Left ventricle myocardium inferior (tissue), 1 donor: ENCODE data around the gene FAM110D. TPM values are rescaled to one million over a fixed set of nuclear protein-coding genes. Genes with fewer than 3 reads are reported as not detected.

Source experiments
- DNase-seq: peaks from one replicate; pipeline ENCODE4 v3.0.0-alpha.2; 2020
- H3K27ac ChIP-seq: fragments of 200-600 bp; replicated peaks from 2 replicates; pipeline ENCODE4 v1.8.0; 2021
- H3K27me3 ChIP-seq: fragments of 200-600 bp; 2 replicates; pipeline ENCODE4 v1.8.0; 2021; ENCODE audit warnings: low read depth
- H3K36me3 ChIP-seq: fragments of 200-600 bp; 2 replicates; pipeline ENCODE4 v1.8.0; 2021
- H3K4me1 ChIP-seq: fragments of 200-600 bp; 2 replicates; pipeline ENCODE4 v1.8.0; 2021
- H3K4me3 ChIP-seq: fragments of 200-600 bp; 2 replicates; pipeline ENCODE4 v1.8.0; 2021; ENCODE audit warnings: mild to moderate bottlenecking, moderate library complexity
- H3K9me3 ChIP-seq: fragments of 200-600 bp; replicated peaks from 2 replicates; pipeline ENCODE4 v1.8.0; 2021
- intact Hi-C: fragments of 100-400 bp; cut with micrococcal nuclease; formaldehyde crosslinking; loops from one replicate; pipeline ENCODE4 v1.11.0; 2022
- total RNA-seq: library from RNA; stranded (reverse); fragmentation: NEBNext Ultra II Directional; extraction: Animal tissue kit (Norgen Biotek cat#: 25700); gene quantifications from one replicate; pipeline ENCODE4 v1.2.1, GENCODE V29; 2021
- TF ChIP-seq, protein P1 (sequence below): fragments of 200-600 bp; IDR thresholded peaks from 2 replicates; pipeline ENCODE4 v1.8.0; 2021; ENCODE audit warnings: antibody characterized with exemption, mild to moderate bottlenecking, borderline replicate concordance
- donor health status: DM: no; HTN: yes; CAD: no; lungs with severe emphysema.

FAM110D gene
- total RNA-seq, 1 donor from 2014 or later: 3.1 TPM

DNA sequence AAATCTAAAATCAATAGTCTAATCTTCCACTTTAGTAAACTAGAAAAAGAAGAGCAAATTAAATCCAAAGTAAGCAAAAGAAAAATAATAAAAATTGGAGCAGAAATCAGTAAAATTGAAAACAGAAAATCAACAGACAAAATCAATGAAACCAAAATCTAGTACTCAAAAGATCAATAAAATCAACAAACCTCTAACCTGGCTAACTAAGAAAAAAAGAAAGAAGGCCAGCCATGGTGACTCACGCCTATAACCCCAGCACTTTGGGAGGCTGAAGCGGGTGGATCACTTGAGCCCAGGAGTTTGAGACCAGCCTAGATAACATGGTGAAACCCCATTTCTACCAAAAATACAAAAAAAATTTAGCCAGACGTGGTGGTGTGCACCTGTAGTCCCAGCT is 24.4 kb upstream of the FAM110D start:
- no peaks in the 10 kb centered on the region for H3K27me3 ChIP-seq
- H3K4me3 ChIP-seq: no peak overlapping the region
- no peak for DNase-seq
- H3K27ac ChIP-seq: no peak overlapping the region
- no peaks in the 10 kb centered on the region for H3K4me1 ChIP-seq
- intact Hi-C loops: no loop called here
- no peaks in the 10 kb centered on the region for H3K36me3 ChIP-seq
- TF ChIP-seq, protein P1, sequence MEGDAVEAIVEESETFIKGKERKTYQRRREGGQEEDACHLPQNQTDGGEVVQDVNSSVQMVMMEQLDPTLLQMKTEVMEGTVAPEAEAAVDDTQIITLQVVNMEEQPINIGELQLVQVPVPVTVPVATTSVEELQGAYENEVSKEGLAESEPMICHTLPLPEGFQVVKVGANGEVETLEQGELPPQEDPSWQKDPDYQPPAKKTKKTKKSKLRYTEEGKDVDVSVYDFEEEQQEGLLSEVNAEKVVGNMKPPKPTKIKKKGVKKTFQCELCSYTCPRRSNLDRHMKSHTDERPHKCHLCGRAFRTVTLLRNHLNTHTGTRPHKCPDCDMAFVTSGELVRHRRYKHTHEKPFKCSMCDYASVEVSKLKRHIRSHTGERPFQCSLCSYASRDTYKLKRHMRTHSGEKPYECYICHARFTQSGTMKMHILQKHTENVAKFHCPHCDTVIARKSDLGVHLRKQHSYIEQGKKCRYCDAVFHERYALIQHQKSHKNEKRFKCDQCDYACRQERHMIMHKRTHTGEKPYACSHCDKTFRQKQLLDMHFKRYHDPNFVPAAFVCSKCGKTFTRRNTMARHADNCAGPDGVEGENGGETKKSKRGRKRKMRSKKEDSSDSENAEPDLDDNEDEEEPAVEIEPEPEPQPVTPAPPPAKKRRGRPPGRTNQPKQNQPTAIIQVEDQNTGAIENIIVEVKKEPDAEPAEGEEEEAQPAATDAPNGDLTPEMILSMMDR: no peak
- no peaks in the 10 kb centered on the region for H3K9me3 ChIP-seq

DNA sequence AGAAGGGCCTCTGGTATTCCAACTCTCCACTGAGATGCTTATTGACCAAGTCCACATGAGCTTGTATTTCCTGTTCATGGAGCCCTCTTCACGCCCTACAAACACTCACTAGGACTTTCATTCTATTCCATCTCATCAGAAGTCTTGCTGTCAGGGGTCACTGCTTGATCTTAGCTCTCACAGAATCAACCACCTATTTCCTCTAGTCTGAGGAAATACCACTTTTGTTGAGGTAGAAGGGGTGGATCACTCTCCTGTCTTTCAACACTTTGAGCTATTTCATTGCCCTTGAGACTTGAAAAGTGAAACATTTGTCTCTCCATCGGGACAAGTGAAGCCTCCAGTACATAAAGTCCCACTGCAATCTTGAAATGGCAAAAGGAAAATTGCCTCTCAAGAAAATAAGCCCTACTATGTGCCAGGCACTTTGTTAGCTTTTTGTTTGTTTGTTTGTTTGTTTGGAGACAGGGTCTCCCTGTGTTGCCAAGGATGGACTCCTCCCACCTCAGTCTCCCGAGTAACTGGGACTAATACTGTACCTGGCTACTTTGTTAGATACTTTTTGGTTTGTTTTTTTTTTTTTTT is 19.8 kb upstream of the FAM110D start:
- H3K9me3 ChIP-seq: no peaks in the 10 kb centered on the region
- DNase-seq: no peak
- TF ChIP-seq, protein P1: no peak
- H3K27ac ChIP-seq: no peak overlapping the region
- H3K36me3 ChIP-seq: no peaks in the 10 kb centered on the region
- no peaks in the 10 kb centered on the region for H3K27me3 ChIP-seq
- no peak overlapping the region for H3K4me3 ChIP-seq
- intact Hi-C loops: no loop called here
- H3K4me1 ChIP-seq: no peaks in the 10 kb centered on the region

DNA sequence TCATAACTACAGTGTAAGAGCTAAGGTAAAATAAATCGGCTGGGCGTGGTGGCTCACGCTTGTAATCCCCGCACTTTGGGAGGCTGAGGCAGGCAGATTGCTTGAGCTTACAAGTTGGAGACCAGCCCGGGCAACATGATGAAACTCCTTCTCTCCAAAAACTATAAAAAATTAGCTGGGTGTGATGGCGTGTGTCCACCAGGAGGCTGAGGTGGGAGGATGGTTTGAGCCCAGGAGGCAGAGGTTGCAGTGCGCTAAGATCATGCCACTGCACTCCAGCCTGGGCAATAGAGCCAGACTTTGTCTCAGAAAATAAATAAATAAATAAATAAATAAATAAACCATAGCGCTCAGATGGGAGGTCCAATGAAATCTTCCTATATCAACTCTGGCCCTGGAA is 16.7 kb upstream of the FAM110D start:
- TF ChIP-seq, protein P1: no peak
- intact Hi-C loops: loop anchor here (2.0 kb wide), 1 partner anchor 37 kb away; no protein-coding TSS in a partner anchor
- no peak overlapping the region for H3K4me3 ChIP-seq
- no peak overlapping the region for H3K27ac ChIP-seq
- DNase-seq: no peak
- H3K27me3 ChIP-seq: no peaks in the 10 kb centered on the region
- no peaks in the 10 kb centered on the region for H3K36me3 ChIP-seq
- no peaks in the 10 kb centered on the region for H3K9me3 ChIP-seq
- peaks cover 11% of the 10 kb centered on the region for H3K4me1 ChIP-seq

DNA sequence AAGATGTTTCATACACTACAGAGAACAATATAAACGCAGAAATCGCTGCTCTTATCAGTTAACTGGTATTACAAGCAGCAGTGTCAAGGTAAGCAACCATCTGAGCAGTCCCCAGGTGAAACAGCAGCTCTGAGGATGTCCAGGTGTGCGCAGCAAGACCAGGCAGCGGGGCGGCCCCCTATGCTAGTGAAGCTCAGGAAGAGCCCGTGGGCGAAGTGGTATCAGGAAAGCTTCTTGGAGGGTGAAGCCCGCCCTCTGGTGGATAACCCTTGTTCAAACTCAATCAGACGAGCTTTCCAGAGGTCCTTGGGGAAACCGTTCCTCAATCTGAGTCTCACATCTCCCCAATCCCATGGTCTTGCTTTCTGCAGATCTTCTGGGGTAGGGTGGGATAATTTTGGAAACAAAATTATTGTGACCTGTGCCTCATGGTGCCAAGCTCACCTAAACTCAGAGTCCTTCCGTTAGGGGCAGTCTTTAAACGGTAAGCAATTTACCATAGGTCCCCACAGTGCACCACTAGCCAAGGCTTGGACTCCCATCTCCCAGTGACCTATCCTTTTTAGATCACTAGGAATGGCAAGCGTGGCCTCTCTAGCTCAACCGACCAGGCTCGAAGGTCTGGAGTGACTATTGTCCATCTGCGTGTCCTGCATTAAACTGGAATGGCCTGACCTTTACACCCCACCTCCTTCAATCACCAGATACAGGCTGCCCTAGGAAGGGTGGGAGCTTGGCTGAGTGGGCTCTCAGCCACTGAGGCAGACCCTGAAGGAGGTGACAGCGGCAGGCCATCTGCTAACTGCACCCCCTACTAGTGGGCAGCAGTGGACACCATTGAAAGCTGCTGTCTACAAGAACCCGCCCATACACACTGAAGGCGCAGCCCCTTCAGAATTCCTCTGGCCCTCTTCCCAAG is 13.6 kb upstream of the FAM110D start:
- no peaks in the 10 kb centered on the region for H3K27me3 ChIP-seq
- no peaks in the 10 kb centered on the region for H3K9me3 ChIP-seq
- TF ChIP-seq, protein P1: peak; percentile 86
- H3K27ac ChIP-seq: no peak overlapping the region
- intact Hi-C loops: no loop called here
- no peaks in the 10 kb centered on the region for H3K36me3 ChIP-seq
- peak; percentile 71 for DNase-seq
- peaks cover 11% of the 10 kb centered on the region for H3K4me1 ChIP-seq
- no peak overlapping the region for H3K4me3 ChIP-seq

GRCh38 chr1:26145960-26146294 is 13.0 kb upstream of the FAM110D start:
- TF ChIP-seq, protein P1: no peak
- Histone ChIP-seq H3K27ac (no peak overlapping the region), H3K36me3 (no peaks in the 10 kb centered on the region), H3K4me1 (peaks cover 11% of the 10 kb centered on the region), H3K27me3 (no peaks in the 10 kb centered on the region), H3K4me3 (no peak overlapping the region), H3K9me3 (no peaks in the 10 kb centered on the region)
- intact Hi-C loops: no loop called here
- no peak for DNase-seq
